Measurements from ENCODE around the gene TRIO. TPM values are rescaled to one million over a fixed set of nuclear protein-coding genes. Genes with fewer than 3 reads are reported as not detected.

The TRIO gene
- total RNA-seq, 1 experiment from 2014 or later = 211 TPM

DNA sequence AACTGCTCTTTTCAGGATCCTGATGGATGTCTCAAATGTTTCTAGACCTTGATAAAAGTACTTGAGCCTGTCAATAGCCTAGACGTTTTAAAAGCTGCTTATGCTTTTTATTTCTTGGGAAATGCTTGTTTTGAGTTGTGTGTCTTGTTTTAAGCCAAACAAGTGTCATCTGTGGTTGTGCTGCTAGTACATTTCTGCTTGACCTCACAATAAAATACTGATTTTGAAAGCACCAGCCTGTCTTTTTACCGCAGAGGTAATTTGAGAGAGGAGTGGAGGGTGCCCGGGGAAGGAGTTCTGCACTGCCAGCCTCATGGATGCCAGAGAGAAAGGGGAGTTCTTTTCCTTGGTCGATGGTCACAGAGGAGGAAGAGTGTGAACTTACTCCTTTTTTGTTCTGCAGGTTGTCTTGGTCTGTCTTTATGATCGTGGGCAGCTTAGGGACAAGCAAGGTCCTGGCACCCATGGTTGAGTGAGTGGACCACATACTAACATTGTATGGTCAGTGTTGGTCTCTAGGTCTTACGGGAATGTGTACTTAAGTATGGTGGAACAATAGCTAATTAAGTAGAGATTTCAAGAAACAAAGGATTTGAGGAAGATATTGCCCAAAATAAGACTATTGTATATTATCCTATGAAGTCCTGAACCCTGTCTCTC, 61.0 kb downstream of the TRIO start:
- Histone ChIP-seq H3F3A (ENCODE audit: low read length, unreplicated experiment) (peaks cover 3% of the 10 kb centered on the region), H3K27ac (ENCODE audit: low read length) (peak overlapping the region; percentile 31), H3K79me2 (ENCODE audit: low read length) (peaks cover 100% of the 10 kb centered on the region), H3K9me3 (ENCODE audit: low read length) (no peaks in the 10 kb centered on the region), H3K4me1 (ENCODE audit: insufficient read depth, low read length) (peaks cover 47% of the 10 kb centered on the region), H2AFZ (ENCODE audit: low read length) (no peak overlapping the region), H3K9ac (ENCODE audit: low read length) (no peak overlapping the region), H3K36me3 (ENCODE audit: low read depth, low read length) (0 out of 2 replicates have a peak, but pooled peaks cover 6% of the 10 kb centered on the region), H4K20me1 (ENCODE audit: low read length) (peaks cover 10% of the 10 kb centered on the region; the same call in 1 of the 2 replicates), H3K9me2 (replicated peaks; ENCODE audit: low read length) (no peaks in the 10 kb centered on the region), H3K27me3 (ENCODE audit: low read length) (no peaks in the 10 kb centered on the region), H3K4me3 (ENCODE audit: low read length) (no peak overlapping the region; the same call in 1 of the 2 replicates), H3K4me2 (ENCODE audit: low read length) (peak overlapping the region; percentile 42)
- POLR2A ChIA-PET (ENCODE audit: unreplicated experiment) = interaction anchor here (0.7 kb wide), 1 partner anchor 41 kb away, joined by 5 read pairs; no protein-coding TSS in a partner anchor
- intact Hi-C loops (cut with micrococcal nuclease) = no loop called here
- no peak for ATAC-seq
- DNase-seq = no peak
- BruUV-seq (replicated peaks) = no TSS peak
- TF ChIP-seq, protein P1, sequence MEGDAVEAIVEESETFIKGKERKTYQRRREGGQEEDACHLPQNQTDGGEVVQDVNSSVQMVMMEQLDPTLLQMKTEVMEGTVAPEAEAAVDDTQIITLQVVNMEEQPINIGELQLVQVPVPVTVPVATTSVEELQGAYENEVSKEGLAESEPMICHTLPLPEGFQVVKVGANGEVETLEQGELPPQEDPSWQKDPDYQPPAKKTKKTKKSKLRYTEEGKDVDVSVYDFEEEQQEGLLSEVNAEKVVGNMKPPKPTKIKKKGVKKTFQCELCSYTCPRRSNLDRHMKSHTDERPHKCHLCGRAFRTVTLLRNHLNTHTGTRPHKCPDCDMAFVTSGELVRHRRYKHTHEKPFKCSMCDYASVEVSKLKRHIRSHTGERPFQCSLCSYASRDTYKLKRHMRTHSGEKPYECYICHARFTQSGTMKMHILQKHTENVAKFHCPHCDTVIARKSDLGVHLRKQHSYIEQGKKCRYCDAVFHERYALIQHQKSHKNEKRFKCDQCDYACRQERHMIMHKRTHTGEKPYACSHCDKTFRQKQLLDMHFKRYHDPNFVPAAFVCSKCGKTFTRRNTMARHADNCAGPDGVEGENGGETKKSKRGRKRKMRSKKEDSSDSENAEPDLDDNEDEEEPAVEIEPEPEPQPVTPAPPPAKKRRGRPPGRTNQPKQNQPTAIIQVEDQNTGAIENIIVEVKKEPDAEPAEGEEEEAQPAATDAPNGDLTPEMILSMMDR (conservative IDR thresholded peaks at IDR 0.05; ENCODE audit: low read depth, low read length) = no peak
- TF ChIP-seq EZH2 (IDR thresholded peaks at IDR 0.05; ENCODE audit: low read length, unreplicated experiment) (no peak), EZH2phosphoT487 (IDR thresholded peaks at IDR 0.05; ENCODE audit: borderline replicate concordance, low read length) (no peak)
- CTCF ChIA-PET = no interaction called here

DNA sequence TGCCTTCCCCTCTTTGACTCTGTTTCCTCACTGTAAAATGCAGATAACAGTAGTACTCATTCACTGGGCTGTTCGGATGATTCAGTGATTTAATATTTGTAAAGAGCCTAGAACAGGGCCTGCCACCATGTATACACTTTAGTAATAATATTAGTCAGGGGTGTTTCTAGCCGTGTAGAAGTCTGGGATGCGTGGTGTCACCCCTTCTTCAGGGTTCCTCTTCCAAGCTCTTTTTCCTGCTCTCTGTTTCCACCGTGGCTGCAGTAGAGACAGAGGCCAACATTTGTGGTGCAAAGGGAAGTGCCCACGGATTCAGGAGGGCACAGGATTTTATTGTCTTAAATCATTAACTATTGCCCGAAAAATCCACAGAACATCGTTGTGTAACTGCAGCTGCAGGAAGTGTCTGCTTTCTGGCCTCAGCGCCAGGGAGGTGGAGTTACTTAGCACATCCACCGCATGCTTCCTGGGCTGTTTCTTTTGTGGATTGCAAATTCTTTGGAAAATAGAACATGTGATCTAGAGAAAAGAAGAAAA, 61.7 kb downstream of the TRIO start:
- Histone ChIP-seq H3F3A (ENCODE audit: low read length, unreplicated experiment) (peaks cover 3% of the 10 kb centered on the region), H3K9ac (ENCODE audit: low read length) (no peak overlapping the region), H3K4me3 (ENCODE audit: low read length) (peak overlapping the region; percentile 1; the same call in 1 of the 2 replicates), H3K27me3 (ENCODE audit: low read length) (no peaks in the 10 kb centered on the region), H2AFZ (ENCODE audit: low read length) (no peak overlapping the region), H3K79me2 (ENCODE audit: low read length) (peaks cover 100% of the 10 kb centered on the region), H3K4me2 (ENCODE audit: low read length) (peak overlapping the region; percentile 42), H3K4me1 (ENCODE audit: insufficient read depth, low read length) (peaks cover 47% of the 10 kb centered on the region), H4K20me1 (ENCODE audit: low read length) (peaks cover 10% of the 10 kb centered on the region; the same call in 1 of the 2 replicates), H3K9me2 (replicated peaks; ENCODE audit: low read length) (no peaks in the 10 kb centered on the region), H3K9me3 (ENCODE audit: low read length) (no peaks in the 10 kb centered on the region), H3K27ac (ENCODE audit: low read length) (peak overlapping the region; percentile 31), H3K36me3 (ENCODE audit: low read depth, low read length) (0 out of 2 replicates have a peak, but pooled peaks cover 6% of the 10 kb centered on the region)
- BruUV-seq (replicated peaks) = no TSS peak
- intact Hi-C loops (cut with micrococcal nuclease) = no loop called here
- ChIA-PET POLR2A (ENCODE audit: unreplicated experiment) (interaction anchor here (0.7 kb wide), 1 partner anchor 40 kb away, joined by 5 read pairs; no protein-coding TSS in a partner anchor), CTCF (no interaction called here)
- TF ChIP-seq, protein P1 (conservative IDR thresholded peaks at IDR 0.05; ENCODE audit: low read depth, low read length) = no peak
- TF ChIP-seq EZH2phosphoT487 (IDR thresholded peaks at IDR 0.05; ENCODE audit: borderline replicate concordance, low read length) (no peak), EZH2 (IDR thresholded peaks at IDR 0.05; ENCODE audit: low read length, unreplicated experiment) (no peak)
- ATAC-seq (peak; percentile 63), DNase-seq (peak; percentile 68)
